ENCODE measurements around the gene ATXN10.

GRCh38 chr22:45892681-45893461, 221.2 kb downstream of the ATXN10 start:
- TF ChIP-seq, protein P1, sequence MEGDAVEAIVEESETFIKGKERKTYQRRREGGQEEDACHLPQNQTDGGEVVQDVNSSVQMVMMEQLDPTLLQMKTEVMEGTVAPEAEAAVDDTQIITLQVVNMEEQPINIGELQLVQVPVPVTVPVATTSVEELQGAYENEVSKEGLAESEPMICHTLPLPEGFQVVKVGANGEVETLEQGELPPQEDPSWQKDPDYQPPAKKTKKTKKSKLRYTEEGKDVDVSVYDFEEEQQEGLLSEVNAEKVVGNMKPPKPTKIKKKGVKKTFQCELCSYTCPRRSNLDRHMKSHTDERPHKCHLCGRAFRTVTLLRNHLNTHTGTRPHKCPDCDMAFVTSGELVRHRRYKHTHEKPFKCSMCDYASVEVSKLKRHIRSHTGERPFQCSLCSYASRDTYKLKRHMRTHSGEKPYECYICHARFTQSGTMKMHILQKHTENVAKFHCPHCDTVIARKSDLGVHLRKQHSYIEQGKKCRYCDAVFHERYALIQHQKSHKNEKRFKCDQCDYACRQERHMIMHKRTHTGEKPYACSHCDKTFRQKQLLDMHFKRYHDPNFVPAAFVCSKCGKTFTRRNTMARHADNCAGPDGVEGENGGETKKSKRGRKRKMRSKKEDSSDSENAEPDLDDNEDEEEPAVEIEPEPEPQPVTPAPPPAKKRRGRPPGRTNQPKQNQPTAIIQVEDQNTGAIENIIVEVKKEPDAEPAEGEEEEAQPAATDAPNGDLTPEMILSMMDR (IDR thresholded peaks at IDR 0.05; ENCODE audit: low read length), result no peak
- TF ChIP-seq EZH2 (IDR thresholded peaks at IDR 0.05; ENCODE audit: borderline replicate concordance, low read length), result no peak

All from OCI-LY1 (cell line).